ENCODE results near the gene SLC1A4. TPM values are rescaled to one million over a fixed set of nuclear protein-coding genes. Genes with fewer than 3 reads are reported as not detected.
"Not testable (repeated sequence)": the region's sequence is repeated elsewhere in the genome, so short reads cannot be mapped to it uniquely, and the experiment has no call there.

Gene SLC1A4
- total RNA-seq, 1 donor, result 24.1 TPM

- no peak for TF ChIP-seq CTCF (IDR thresholded peaks at IDR 0.05; ENCODE audit: insufficient read depth, low read length)
- H3K4me3 ChIP-seq (ENCODE audit: low read depth, low read length), result no peak overlapping the region
- DNase-seq (ENCODE audit: low read depth), result no peak
Measured at GRCh38 chr2:65017335-65017734, 28.1 kb downstream of the SLC1A4 start.

- no peak overlapping the region for H3K4me3 ChIP-seq (ENCODE audit: low read depth, low read length)
- TF ChIP-seq CTCF (IDR thresholded peaks at IDR 0.05; ENCODE audit: insufficient read depth, low read length), result no peak
- no peak for DNase-seq (ENCODE audit: low read depth)
Measured at GRCh38 chr2:65018141-65018582, 29.0 kb downstream of the SLC1A4 start.

- DNase-seq (ENCODE audit: low read depth), result no peak
- H3K4me3 ChIP-seq (ENCODE audit: low read depth, low read length), result no peak overlapping the region
- TF ChIP-seq CTCF (IDR thresholded peaks at IDR 0.05; ENCODE audit: insufficient read depth, low read length), result no peak
Measured at GRCh38 chr2:65019010-65019409, 29.8 kb downstream of the SLC1A4 start.

GRCh38 chr2:65019675-65020195 lies 30.5 kb downstream of the SLC1A4 start:
- no peak for DNase-seq (ENCODE audit: low read depth)
- TF ChIP-seq CTCF (IDR thresholded peaks at IDR 0.05; ENCODE audit: insufficient read depth, low read length), result no peak
- no peak overlapping the region for H3K4me3 ChIP-seq (ENCODE audit: low read depth, low read length)

- H3K4me3 ChIP-seq (ENCODE audit: low read depth, low read length); DNase-seq (ENCODE audit: low read depth): not testable (repeated sequence)
Measured at GRCh38 chr2:65020251-65020650, 31.1 kb downstream of the SLC1A4 start.

GRCh38 chr2:65020943-65021528 lies 31.8 kb downstream of the SLC1A4 start:
- no peak for DNase-seq (ENCODE audit: low read depth)
- no peak for TF ChIP-seq CTCF (IDR thresholded peaks at IDR 0.05; ENCODE audit: insufficient read depth, low read length)
- H3K4me3 ChIP-seq (ENCODE audit: low read depth, low read length), result no peak overlapping the region

GRCh38 chr2:65021709-65022108 lies 32.5 kb downstream of the SLC1A4 start:
- H3K4me3 ChIP-seq (ENCODE audit: low read depth, low read length), result no peak overlapping the region
- TF ChIP-seq CTCF (IDR thresholded peaks at IDR 0.05; ENCODE audit: insufficient read depth, low read length), result no peak
- no peak for DNase-seq (ENCODE audit: low read depth)

Measured in fibroblast of the aortic adventitia (primary cell).